IMR-90 (cell line): ENCODE data around the gene ASAP2. TPM values are rescaled to one million over a fixed set of nuclear protein-coding genes. Genes with fewer than 3 reads are reported as not detected.
A peak's percentile ranks its signal among the peaks of the same experiment; 100 is the strongest.

ENCODE experiments used
- ATAC-seq: fragments of 200-7000 bp; cut with Tn5 transposase; 2 replicates; pipeline ENCODE4 v1.9.1; 2020; ENCODE audit warnings: low read depth, mild to moderate bottlenecking, moderate library complexity
- BruUV-seq: library from RNA; stranded (reverse); fragments of 400-500 nt; replicated peaks from 2 replicates; lab custom pipeline; 2021; lab: Mats Ljungman, UMichigan
- CTCF ChIA-PET: fragments of 300-600 bp; formaldehyde crosslinking; extraction: SDS; loops from one replicate; lab custom pipeline; 2021; ENCODE audit warnings: antibody characterized with exemption; lab: Yijun Ruan, JAX
- POLR2A ChIA-PET: fragments of 300-600 bp; sonication (Branson Sonifier 250); formaldehyde crosslinking; loops from one replicate; lab custom pipeline; 2022; ENCODE audit warnings: antibody characterized with exemption; ENCODE audit not compliant: unreplicated experiment; lab: Charles Lee
- DNase-seq: peaks from one replicate; pipeline ENCODE4 v3.0.0; 2013
- H2AFZ ChIP-seq: replicated peaks from 2 replicates; pipeline ENCODE3; 2013; ENCODE audit warnings: low read length, mild to moderate bottlenecking; ENCODE audit not compliant: poor library complexity
- H2AK5ac ChIP-seq: 2 replicates; pipeline ENCODE4 v1.6.1; 2013; ENCODE audit warnings: low read depth, low read length, inconsistent platforms
- H2AK9ac ChIP-seq: replicated peaks from 2 replicates; pipeline ENCODE3; 2013; ENCODE audit warnings: mild to moderate bottlenecking, low read depth, low read length, moderate library complexity; ENCODE audit not compliant: poor library complexity
- H2BK120ac ChIP-seq: 2 replicates; pipeline ENCODE4 v1.6.1; 2013; ENCODE audit warnings: low read depth, low read length, inconsistent platforms
- H2BK15ac ChIP-seq: 3 replicates; pipeline ENCODE4 v1.6.1; 2013; ENCODE audit warnings: low read depth, low read length, inconsistent platforms
- H2BK20ac ChIP-seq: 2 replicates; pipeline ENCODE4 v1.6.1; 2013; ENCODE audit warnings: low read depth, mild to moderate bottlenecking, inconsistent platforms, low read length, moderate library complexity
- H2BK5ac ChIP-seq: 2 replicates; pipeline ENCODE4 v1.6.1; 2013; ENCODE audit warnings: mild to moderate bottlenecking, low read depth, low read length, inconsistent platforms; ENCODE audit not compliant: poor library complexity, severe bottlenecking
- H3K14ac ChIP-seq: replicated peaks from 2 replicates; pipeline ENCODE4 v1.6.1; 2013; ENCODE audit warnings: low read depth, low read length, inconsistent platforms
- H3K18ac ChIP-seq: 2 replicates; pipeline ENCODE4 v1.6.1; 2013; ENCODE audit warnings: low read depth, low read length, control low read depth
- H3K23ac ChIP-seq: 2 replicates; pipeline ENCODE4 v1.6.1; 2013; ENCODE audit warnings: low read depth, low read length, inconsistent platforms
- H3K27ac ChIP-seq: 2 replicates; pipeline ENCODE4 v1.5.1; 2013; ENCODE audit warnings: mild to moderate bottlenecking, control low read depth, low read length; ENCODE audit not compliant: insufficient read depth
- H3K27me3 ChIP-seq: 2 replicates; pipeline ENCODE4 v1.6.1; 2013; ENCODE audit warnings: low read length; ENCODE audit not compliant: control insufficient read depth, insufficient read depth
- H3K36me3 ChIP-seq: 2 replicates; pipeline ENCODE4 v1.6.1; 2013; ENCODE audit warnings: low read length, mixed read lengths; ENCODE audit not compliant: control insufficient read depth, insufficient read depth
- H3K4ac ChIP-seq: 2 replicates; pipeline ENCODE4 v1.6.1; 2013; ENCODE audit warnings: low read depth, low read length, inconsistent platforms
- H3K4me1 ChIP-seq: 2 replicates; pipeline ENCODE4 v1.6.1; 2013; ENCODE audit warnings: low read length, mixed read lengths; ENCODE audit not compliant: control insufficient read depth, insufficient read depth
- H3K4me2 ChIP-seq: 2 replicates; pipeline ENCODE4 v1.6.1; 2013; ENCODE audit warnings: low read depth, mild to moderate bottlenecking, control low read depth, low read length, moderate library complexity
- H3K4me3 ChIP-seq: 2 replicates; pipeline ENCODE4 v1.5.1; 2013; ENCODE audit warnings: low read depth, mild to moderate bottlenecking, control low read depth, low read length, moderate library complexity; ENCODE audit not compliant: insufficient read depth
- H3K56ac ChIP-seq: 2 replicates; pipeline ENCODE4 v1.6.1; 2013; ENCODE audit warnings: low read length, inconsistent platforms; ENCODE audit not compliant: insufficient read depth; ENCODE audit errors: extremely low read depth
- H3K79me1 ChIP-seq, 2 experiments: 2 replicates each; pipeline ENCODE4 v1.6.1; 2013; ENCODE audit warnings: low read length in 2 of 2, inconsistent platforms in 1 of 2, low read depth in 1 of 2
- H3K9ac ChIP-seq: 2 replicates; pipeline ENCODE4 v1.6.1; 2013; ENCODE audit warnings: low read depth, low read length, control low read depth
- H3K9me1 ChIP-seq: 2 replicates; pipeline ENCODE4 v1.6.1; 2013; ENCODE audit warnings: low read length, inconsistent platforms; ENCODE audit not compliant: insufficient read depth
- H3K9me3 ChIP-seq: 2 replicates; pipeline ENCODE4 v1.6.1; 2013; ENCODE audit warnings: low read length; ENCODE audit not compliant: control insufficient read depth, insufficient read depth
- H4K20me1 ChIP-seq: 2 replicates; pipeline ENCODE4 v1.6.1; 2013; ENCODE audit warnings: low read length, inconsistent platforms; ENCODE audit not compliant: insufficient read depth
- H4K5ac ChIP-seq: 2 replicates; pipeline ENCODE4 v1.6.1; 2013; ENCODE audit warnings: mild to moderate bottlenecking, low read depth, low read length, control low read depth
- H4K8ac ChIP-seq, 2 experiments: 2 replicates each; pipeline ENCODE4 v1.6.1; 2013; ENCODE audit warnings: low read depth in 2 of 2, low read length in 2 of 2, control low read depth in 1 of 2, inconsistent platforms in 1 of 2
- H4K91ac ChIP-seq: 2 replicates; pipeline ENCODE4 v1.6.1; 2013; ENCODE audit warnings: low read depth, low read length, inconsistent platforms; ENCODE audit not compliant: insufficient read depth
- BHLHE40 ChIP-seq: fragments of 150-350 bp; IDR thresholded peaks from 2 replicates; pipeline ENCODE4 v1.6.1; 2016; ENCODE audit warnings: mild to moderate bottlenecking, low read depth, low read length
- CEBPB ChIP-seq: IDR thresholded peaks from 2 replicates; pipeline ENCODE4 v1.6.1; 2012; ENCODE audit warnings: low read depth, low read length, improper control_type of control experiment
- CHD1 ChIP-seq: IDR thresholded peaks from 2 replicates; pipeline ENCODE4 v1.6.1; 2012; ENCODE audit warnings: low read depth, low read length, improper control_type of control experiment
- MAFK ChIP-seq: IDR thresholded peaks from 2 replicates; pipeline ENCODE4 v1.6.1; 2012; ENCODE audit warnings: low read depth, low read length, improper control_type of control experiment
- MAZ ChIP-seq: IDR thresholded peaks from 2 replicates; pipeline ENCODE4 v1.6.1; 2012; ENCODE audit warnings: low read depth, mild to moderate bottlenecking, low read length, improper control_type of control experiment, moderate library complexity, borderline replicate concordance
- NFE2L2 ChIP-seq: fragments of 150-350 bp; IDR thresholded peaks from 2 replicates; pipeline ENCODE4 v1.6.1; 2016; ENCODE audit warnings: low read depth, mild to moderate bottlenecking, low read length
- RAD21 ChIP-seq: IDR thresholded peaks from 2 replicates; pipeline ENCODE4 v1.6.1; 2012; ENCODE audit warnings: low read length, improper control_type of control experiment
- RCOR1 ChIP-seq: IDR thresholded peaks from 2 replicates; pipeline ENCODE4 v1.6.1; 2012; ENCODE audit warnings: mild to moderate bottlenecking, low read length, improper control_type of control experiment; ENCODE audit not compliant: insufficient replicate concordance
- RFX5 ChIP-seq: IDR thresholded peaks from 2 replicates; pipeline ENCODE4 v1.8.0; 2012; ENCODE audit warnings: low read depth, mild to moderate bottlenecking, low read length, moderate library complexity
- SMC3 ChIP-seq: fragments of 150-350 bp; IDR thresholded peaks from 2 replicates; pipeline ENCODE4 v1.6.1; 2016; ENCODE audit warnings: low read depth, mild to moderate bottlenecking, antibody characterized with exemption, low read length, moderate library complexity
- WGBS, 2 experiments: methylation state at CpG; one replicate each; pipeline versions ENCODE4 v1.1.5 to v1.1.7; 2013; ENCODE audit warnings: missing lambda C conversion rate in 2 of 2; ENCODE audit not compliant: insufficient read length in 1 of 2; ENCODE audit errors: extremely low coverage in 2 of 2; 5-methylcytosine and 5-hydroxymethylcytosine counted together
- dilution Hi-C: fragments of 300-500 bp; cut with HindIII; formaldehyde crosslinking; loops from one replicate; pipeline ENCODE4 v1.14.3; 2018; ENCODE audit warnings: low sequenced_read_pairs; ENCODE audit not compliant: unreplicated experiment
- in situ Hi-C: fragments of 300-500 bp; cut with MboI; formaldehyde crosslinking; loops from 3 replicates; pipeline ENCODE4 v1.14.3; 2019; ENCODE audit warnings: low sequenced_read_pairs, inconsistent platforms, mixed read lengths
- intact Hi-C: fragments of 100-400 bp; cut with micrococcal nuclease; formaldehyde crosslinking; loops from 2 replicates; pipeline ENCODE4 v1.10.0; 2022
- polyA plus RNA-seq, 3 experiments: library from polyadenylated mRNA; depleted of rRNA; stranded (reverse); fragments of >200 nt; gene quantifications; 2 replicates each; pipeline ENCODE4 v1.2.3, GENCODE V29; 2012; ENCODE audit warnings: low replicate concordance in 1 of 3
- total RNA-seq: library from RNA; depleted of rRNA; stranded (reverse); fragments of >200 nt; gene quantifications from 2 replicates; pipeline ENCODE4 v1.2.3, GENCODE V29; 2012
- TF ChIP-seq, protein P1 (sequence below): fragments of 150-350 bp; IDR thresholded peaks from 2 replicates; pipeline ENCODE4 v1.6.1; 2016; ENCODE audit warnings: low read depth, mild to moderate bottlenecking, low read length, moderate library complexity, borderline replicate concordance
- TF ChIP-seq, protein P2 (sequence below): conservative IDR thresholded peaks from 2 replicates; pipeline ENCODE4 v1.5.1; 2012; ENCODE audit warnings: mild to moderate bottlenecking, low read depth, low read length, improper control_type of control experiment
- TF ChIP-seq, protein P3 (sequence below): fragments of 150-350 bp; IDR thresholded peaks from 2 replicates; pipeline ENCODE4 v1.6.1; 2017; ENCODE audit warnings: mild to moderate bottlenecking, antibody characterized with exemption, low read length, low read depth

ASAP2 gene
- total and polyA plus RNA-seq, 2 of the 4 experiments (the other 2 are of a cell fraction), result 19.7 to 28.1 TPM

DNA sequence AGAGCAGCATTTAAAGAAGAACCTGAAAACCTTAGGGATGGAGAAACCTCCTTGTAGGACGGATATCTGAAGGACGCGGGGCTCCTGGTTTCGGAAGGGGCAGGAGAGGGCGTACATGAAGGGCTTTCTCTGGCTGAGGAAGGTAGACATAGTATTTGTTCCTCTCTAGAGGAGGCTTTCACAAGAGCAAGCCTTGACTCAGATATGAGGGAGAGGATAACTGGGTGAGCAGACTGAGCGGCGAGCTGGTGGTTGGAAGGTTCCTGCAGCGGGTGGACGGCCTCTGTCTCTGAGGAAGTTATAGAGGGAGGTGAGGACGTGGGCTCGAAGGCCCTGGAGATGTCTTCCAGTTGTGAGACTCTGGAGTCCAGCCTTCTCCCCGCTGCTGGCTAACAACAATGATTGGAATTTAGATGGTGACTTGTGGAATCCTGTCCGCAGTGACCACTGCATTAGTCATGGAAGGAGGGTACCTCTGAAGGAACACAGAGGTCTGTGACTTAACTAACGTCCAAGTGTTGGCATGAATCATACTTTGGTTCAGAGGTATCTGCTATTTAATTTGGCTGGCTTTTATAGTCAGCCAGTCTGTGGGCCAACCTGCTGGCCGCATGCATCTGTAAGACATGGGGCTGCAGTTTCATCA lies 80.9 kb downstream of the ASAP2 start:
- DNase-seq, result peak; percentile 99
- Histone ChIP-seq H2AK9ac (peak overlapping the region; percentile 87), H2BK120ac (peak overlapping the region; percentile 98), H2BK15ac (peak overlapping the region; percentile 83), H3K9me1 (peaks cover 31% of the 10 kb centered on the region), H2BK20ac (peak overlapping the region; percentile 98), H3K4ac (peak overlapping the region; percentile 99), H3K79me1 (peaks cover 53 to 81% of the 10 kb centered on the region in 2 experiments), H3K9me3 (no peaks in the 10 kb centered on the region), H3K27me3 (no peaks in the 10 kb centered on the region), H4K8ac (peak overlapping the region; percentile 71 to 90), H3K14ac (peak overlapping the region; percentile 96), H3K27ac (peak overlapping the region; percentile 94), H3K4me2 (peak overlapping the region; percentile 16; the same call in 1 of the 2 replicates), H4K91ac (peak overlapping the region; percentile 98), H2AFZ (peak overlapping the region; percentile 72), H4K20me1 (peaks cover 5% of the 10 kb centered on the region; the same call in 1 of the 2 replicates), H3K18ac (peak overlapping the region; percentile 85), H2BK5ac (peak overlapping the region; percentile 99), H3K23ac (peak overlapping the region; percentile 97), H3K4me1 (peaks cover 19% of the 10 kb centered on the region), H3K56ac (peak overlapping the region; percentile 78), H3K36me3 (no peaks in the 10 kb centered on the region; the same call in 1 of the 2 replicates), H2AK5ac (peak overlapping the region; percentile 86), H3K4me3 (no peak overlapping the region), H3K9ac (peak overlapping the region; percentile 25; the same call in 1 of the 2 replicates), H4K5ac (peak overlapping the region; percentile 79)
- WGBS, 2 experiments, result no CpG with 5 or more reads among the region's 15 CpGs
- in situ Hi-C loops (no loop called here), dilution Hi-C loops (no loop called here), intact Hi-C loops (loop anchor here (5.0 kb wide), 2 partner anchors 80 to 145 kb away; partner anchors contain the start of gene ASAP2)
- ChIA-PET POLR2A (no interaction called here), CTCF (interaction anchor here (1.2 to 1.5 kb wide), 2 partner anchors 10 to 83 kb away, joined by 3 to 5 read pairs; no protein-coding TSS in a partner anchor)
- peak; percentile 83 for ATAC-seq
- no TSS peak for BruUV-seq
- peak; percentile 21; the same call in 1 of the 2 replicates for TF ChIP-seq NFE2L2
- TF ChIP-seq RFX5, result no peak
- TF ChIP-seq RCOR1, result no peak
- TF ChIP-seq, protein P1, sequence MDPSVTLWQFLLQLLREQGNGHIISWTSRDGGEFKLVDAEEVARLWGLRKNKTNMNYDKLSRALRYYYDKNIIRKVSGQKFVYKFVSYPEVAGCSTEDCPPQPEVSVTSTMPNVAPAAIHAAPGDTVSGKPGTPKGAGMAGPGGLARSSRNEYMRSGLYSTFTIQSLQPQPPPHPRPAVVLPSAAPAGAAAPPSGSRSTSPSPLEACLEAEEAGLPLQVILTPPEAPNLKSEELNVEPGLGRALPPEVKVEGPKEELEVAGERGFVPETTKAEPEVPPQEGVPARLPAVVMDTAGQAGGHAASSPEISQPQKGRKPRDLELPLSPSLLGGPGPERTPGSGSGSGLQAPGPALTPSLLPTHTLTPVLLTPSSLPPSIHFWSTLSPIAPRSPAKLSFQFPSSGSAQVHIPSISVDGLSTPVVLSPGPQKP, result no peak
- TF ChIP-seq MAZ, result no peak
- no peak for TF ChIP-seq MAFK
- TF ChIP-seq RAD21, result no peak
- peak; percentile 43 for TF ChIP-seq SMC3
- TF ChIP-seq, protein P2, sequence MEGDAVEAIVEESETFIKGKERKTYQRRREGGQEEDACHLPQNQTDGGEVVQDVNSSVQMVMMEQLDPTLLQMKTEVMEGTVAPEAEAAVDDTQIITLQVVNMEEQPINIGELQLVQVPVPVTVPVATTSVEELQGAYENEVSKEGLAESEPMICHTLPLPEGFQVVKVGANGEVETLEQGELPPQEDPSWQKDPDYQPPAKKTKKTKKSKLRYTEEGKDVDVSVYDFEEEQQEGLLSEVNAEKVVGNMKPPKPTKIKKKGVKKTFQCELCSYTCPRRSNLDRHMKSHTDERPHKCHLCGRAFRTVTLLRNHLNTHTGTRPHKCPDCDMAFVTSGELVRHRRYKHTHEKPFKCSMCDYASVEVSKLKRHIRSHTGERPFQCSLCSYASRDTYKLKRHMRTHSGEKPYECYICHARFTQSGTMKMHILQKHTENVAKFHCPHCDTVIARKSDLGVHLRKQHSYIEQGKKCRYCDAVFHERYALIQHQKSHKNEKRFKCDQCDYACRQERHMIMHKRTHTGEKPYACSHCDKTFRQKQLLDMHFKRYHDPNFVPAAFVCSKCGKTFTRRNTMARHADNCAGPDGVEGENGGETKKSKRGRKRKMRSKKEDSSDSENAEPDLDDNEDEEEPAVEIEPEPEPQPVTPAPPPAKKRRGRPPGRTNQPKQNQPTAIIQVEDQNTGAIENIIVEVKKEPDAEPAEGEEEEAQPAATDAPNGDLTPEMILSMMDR, result peak; percentile 24; the same call in 1 of the 2 replicates
- TF ChIP-seq CHD1, result 0 out of 2 replicates have a peak, but pooled peaks have one; percentile 18
- TF ChIP-seq, protein P3, sequence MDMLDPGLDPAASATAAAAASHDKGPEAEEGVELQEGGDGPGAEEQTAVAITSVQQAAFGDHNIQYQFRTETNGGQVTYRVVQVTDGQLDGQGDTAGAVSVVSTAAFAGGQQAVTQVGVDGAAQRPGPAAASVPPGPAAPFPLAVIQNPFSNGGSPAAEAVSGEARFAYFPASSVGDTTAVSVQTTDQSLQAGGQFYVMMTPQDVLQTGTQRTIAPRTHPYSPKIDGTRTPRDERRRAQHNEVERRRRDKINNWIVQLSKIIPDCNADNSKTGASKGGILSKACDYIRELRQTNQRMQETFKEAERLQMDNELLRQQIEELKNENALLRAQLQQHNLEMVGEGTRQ, result no peak
- 0 out of 2 replicates have a peak, but pooled peaks have one; percentile 32 for TF ChIP-seq CEBPB
- TF ChIP-seq BHLHE40, result peak; percentile 62; the same call in 1 of the 2 replicates
